K562 (cell line): ENCODE data around the gene MAPT. TPM values are rescaled to one million over a fixed set of nuclear protein-coding genes. Genes with fewer than 3 reads are reported as not detected.

ENCODE experiments used
- ATAC-seq: fragments of 200-7000 bp; cut with Tn5 transposase; 3 replicates; pipeline ENCODE4 v1.9.1; 2020; ENCODE audit warnings: moderate library complexity
- BruUV-seq: library from RNA; stranded (reverse); fragments of 400-500 nt; replicated peaks from 2 replicates; lab custom pipeline; 2021; lab: Mats Ljungman, UMichigan
- CTCF ChIA-PET: fragments of 300-600 bp; formaldehyde crosslinking; extraction: SDS; loops from one replicate; lab custom pipeline; 2021; ENCODE audit warnings: low intra/inter-chr PET ratio; lab: Yijun Ruan, JAX
- POLR2A ChIA-PET: fragments of 300-600, 350-650 bp; sonication (Branson Sonifier 250); formaldehyde crosslinking; extraction: SDS; loops from one replicate; lab custom pipeline; 2021; ENCODE audit warnings: antibody characterized with exemption, inconsistent platforms; lab: Yijun Ruan, JAX
- DNase-seq, 4 experiments: peaks; one replicate each; pipeline versions ENCODE4 v3.0.0 to v3.0.0-alpha.2; 2011 to 2018; ENCODE audit warnings: low spot score in 3 of 4, mixed read lengths in 3 of 4; ENCODE audit errors: extremely low read depth in 1 of 4
- FAIRE-seq: peaks from 2 replicates; lab custom pipeline; 2011; peaks lifted over from hg19 to GRCh38; lab: Jason Lieb, UNC
- H2AFZ ChIP-seq: 2 replicates; pipeline ENCODE4 v1.6.0; 2011; ENCODE audit warnings: low read depth, low read length, control low read depth, inconsistent platforms
- H3K27ac ChIP-seq: fragments of 200-600 bp; 3 replicates; pipeline ENCODE4 v1.8.0; 2011; ENCODE audit warnings: low read depth, mild to moderate bottlenecking, control low read depth, inconsistent platforms, low read length, moderate library complexity, mixed read lengths; ENCODE audit errors: extremely low read depth
- H3K27me3 ChIP-seq, 2 experiments: fragments of 300-600 bp in 1 of 2; 2 replicates in 1 of 2; 3 replicates in 1 of 2; pipeline versions ENCODE4 v1.6.0 to v1.8.0; 2011; ENCODE audit warnings: inconsistent platforms in 2 of 2, low read length in 2 of 2, mild to moderate bottlenecking in 1 of 2, mixed read lengths in 1 of 2, moderate library complexity in 1 of 2; ENCODE audit not compliant: control insufficient read depth in 2 of 2, insufficient read depth in 2 of 2
- H3K36me3 ChIP-seq: fragments of 300-600 bp; 3 replicates; pipeline ENCODE4 v1.8.0; 2011; ENCODE audit warnings: mild to moderate bottlenecking, low read length, inconsistent platforms; ENCODE audit not compliant: control insufficient read depth, insufficient read depth
- H3K4me1 ChIP-seq, 2 experiments: fragments of 200-600 bp in 1 of 2; replicated peaks in 1 of 2; 2 replicates in 1 of 2; 3 replicates in 1 of 2; pipeline versions ENCODE4 v1.5.1 to v1.8.0; 2011; ENCODE audit warnings: inconsistent platforms in 2 of 2, low read length in 2 of 2, mild to moderate bottlenecking in 1 of 2, mixed read lengths in 1 of 2, moderate library complexity in 1 of 2; ENCODE audit not compliant: control insufficient read depth in 2 of 2, insufficient read depth in 2 of 2
- H3K4me2 ChIP-seq: 2 replicates; pipeline ENCODE4 v1.6.1; 2011; ENCODE audit warnings: low read length, control low read depth, inconsistent platforms, mixed read lengths; ENCODE audit not compliant: insufficient read depth
- H3K4me3 ChIP-seq: fragments of 200-600 bp; sonication (generic), shearing (Covaris generic); 2 replicates; pipeline ENCODE4 v1.5.1; 2016; ENCODE audit warnings: control low read depth, inconsistent platforms
- H3K79me2 ChIP-seq: fragments of 200-600 bp; 3 replicates; pipeline ENCODE4 v1.8.0; 2011; ENCODE audit warnings: low read length, inconsistent platforms; ENCODE audit not compliant: control insufficient read depth, insufficient read depth
- H3K9ac ChIP-seq, 2 experiments: 2 replicates each; pipeline versions ENCODE4 v1.6.0 to v1.6.1; 2011; ENCODE audit warnings: low read depth in 2 of 2, low read length in 2 of 2, control low read depth in 1 of 2, inconsistent platforms in 1 of 2, mild to moderate bottlenecking in 1 of 2, mixed read lengths in 1 of 2; ENCODE audit not compliant: insufficient read depth in 1 of 2
- H3K9me1 ChIP-seq: one replicate; pipeline ENCODE4 v1.6.0; 2011; ENCODE audit warnings: inconsistent platforms, mild to moderate bottlenecking, low read length, moderate library complexity; ENCODE audit not compliant: control insufficient read depth, insufficient read depth
- H3K9me3 ChIP-seq: replicated peaks from 2 replicates; pipeline ENCODE4 v1.5.1; 2011; ENCODE audit warnings: low read depth, low read length, inconsistent platforms; ENCODE audit not compliant: control insufficient read depth, insufficient read depth
- H4K20me1 ChIP-seq: replicated peaks from 2 replicates; pipeline ENCODE4 v1.6.1; 2011; ENCODE audit warnings: low read length, inconsistent platforms, mixed read lengths; ENCODE audit not compliant: control insufficient read depth, insufficient read depth
- BCOR ChIP-seq: fragments of 450-650 bp; IDR thresholded peaks from 2 replicates; pipeline ENCODE4 v1.6.1; 2016
- BRF1 ChIP-seq: IDR thresholded peaks from 3 replicates; pipeline ENCODE4 v1.6.1; 2011; ENCODE audit warnings: borderline replicate concordance, mild to moderate bottlenecking; ENCODE audit not compliant: insufficient read length; ENCODE audit errors: extremely low read depth
- CHD4 ChIP-seq: fragments of 200-600 bp; sonication (generic); IDR thresholded peaks from 3 replicates; pipeline ENCODE4 v1.6.1; 2012; ENCODE audit warnings: low read depth, mild to moderate bottlenecking, mixed read lengths, low read length, inconsistent platforms; ENCODE audit not compliant: insufficient read depth, insufficient replicate concordance, poor library complexity, severe bottlenecking
- CREB5 ChIP-seq: fragments of 250-450 bp; sonication (Bioruptor Pico); IDR thresholded peaks from 2 replicates; pipeline ENCODE4 v1.5.0; 2020; ENCODE audit warnings: mild to moderate bottlenecking
- ESRRA ChIP-seq: fragments of 450-650 bp; IDR thresholded peaks from 2 replicates; pipeline ENCODE4 v1.6.1; 2014; ENCODE audit warnings: low read depth, mild to moderate bottlenecking, moderate library complexity, borderline replicate concordance
- GTF2F1 ChIP-seq: IDR thresholded peaks from 2 replicates; pipeline ENCODE4 v1.6.1; 2011; ENCODE audit warnings: low read depth, low read length, improper control_type of control experiment
- HDAC6 ChIP-seq: IDR thresholded peaks from 2 replicates; pipeline ENCODE4 v1.6.1; 2012; ENCODE audit warnings: low read depth, mild to moderate bottlenecking, control low read depth, inconsistent platforms, low read length, moderate library complexity
- HEY1 ChIP-seq: fragments of 250-450 bp; sonication (Bioruptor Pico); IDR thresholded peaks from 2 replicates; pipeline ENCODE4 v1.5.0; 2020; ENCODE audit warnings: mild to moderate bottlenecking, moderate library complexity, borderline replicate concordance
- KLF13 ChIP-seq: fragments of 450-650 bp; IDR thresholded peaks from 2 replicates; pipeline ENCODE4 v1.6.1; 2016; ENCODE audit warnings: missing genetic modification characterization, low read depth, mild to moderate bottlenecking, missing compliant biosample characterization, moderate library complexity, borderline replicate concordance
- LARP7 ChIP-seq: fragments of 450-650 bp; IDR thresholded peaks from 2 replicates; pipeline ENCODE4 v1.6.1; 2016
- MAFG ChIP-seq: fragments of 450-650 bp; conservative IDR thresholded peaks from 2 replicates; pipeline ENCODE4 v1.6.1; 2016; ENCODE audit warnings: missing genetic modification characterization, missing compliant biosample characterization
- NFYB ChIP-seq: IDR thresholded peaks from 2 replicates; pipeline ENCODE4 v1.6.1; 2011; ENCODE audit warnings: mild to moderate bottlenecking, moderate library complexity; ENCODE audit not compliant: insufficient read length; ENCODE audit errors: extremely low read depth
- OTX1 ChIP-seq: fragments of 450-650 bp; formaldehyde crosslinking; IDR thresholded peaks from 2 replicates; pipeline ENCODE4 v1.4.0; 2022; ENCODE audit warnings: mild to moderate bottlenecking
- PATZ1 ChIP-seq: fragments of 250-450 bp; sonication (Bioruptor Pico); IDR thresholded peaks from 2 replicates; pipeline ENCODE4 v1.5.0; 2020; ENCODE audit warnings: mild to moderate bottlenecking, borderline replicate concordance
- POLR3A ChIP-seq: IDR thresholded peaks from 2 replicates; pipeline ENCODE4 v1.6.1; 2011; ENCODE audit warnings: borderline replicate concordance, mild to moderate bottlenecking, moderate library complexity; ENCODE audit not compliant: insufficient read length, insufficient read depth; ENCODE audit errors: extremely low read depth
- RBM25 ChIP-seq: fragments of 200-400 bp; formaldehyde crosslinking; IDR thresholded peaks from 2 replicates; pipeline ENCODE4 v1.6.1; 2018; ENCODE audit warnings: low read length, low read depth, moderate library complexity; ENCODE audit not compliant: severe bottlenecking
- SETDB1 ChIP-seq: IDR thresholded peaks from one replicate; pipeline ENCODE4 v1.6.1; 2012; ENCODE audit warnings: low read length, control low read depth, inconsistent platforms
- ZBED1 ChIP-seq: IDR thresholded peaks from 2 replicates; pipeline ENCODE4 v1.6.1; 2014
- ZKSCAN8 ChIP-seq: fragments of 200-800 bp; sonication (Bioruptor generic); IDR thresholded peaks from 2 replicates; pipeline ENCODE4 v1.6.1; 2016; ENCODE audit warnings: missing genetic modification characterization, missing compliant biosample characterization
- ZNF134 ChIP-seq: fragments of 250-450 bp; sonication (Bioruptor Pico); conservative IDR thresholded peaks from 2 replicates; pipeline ENCODE4 v1.4.0; 2020
- ZNF444 ChIP-seq: fragments of 250-450 bp; sonication (Bioruptor Pico); IDR thresholded peaks from 2 replicates; pipeline ENCODE4 v1.4.0; 2020; ENCODE audit warnings: mild to moderate bottlenecking, moderate library complexity
- ZSCAN32 ChIP-seq: fragments of 450-650 bp; formaldehyde crosslinking; IDR thresholded peaks from 2 replicates; pipeline ENCODE4 v1.4.0; 2020; ENCODE audit warnings: mild to moderate bottlenecking, moderate library complexity
- WGBS: fragments of 100-300 bp; shearing (Covaris generic); methylation state at CpG from one replicate; pipeline ENCODE4 v1.1.6; 2016; ENCODE audit warnings: low coverage, mixed read lengths; ENCODE audit not compliant: insufficient coverage; ENCODE audit errors: missing lambda C conversion rate; 5-methylcytosine and 5-hydroxymethylcytosine counted together
- in situ Hi-C: fragments of 300-500 bp; cut with MboI; formaldehyde crosslinking; loops from 4 replicates; pipeline ENCODE4 v1.15.0; 2018; ENCODE audit warnings: inconsistent platforms, mixed read lengths
- intact Hi-C: fragments of 100-400 bp; cut with micrococcal nuclease; formaldehyde crosslinking; loops from 2 replicates; pipeline ENCODE4 v1.14.2; 2022
- polyA plus RNA-seq, 8 experiments: library from polyadenylated mRNA; depleted of rRNA in 4 of 8; stranded (reverse) in 5 of 8; unstranded in 3 of 8; fragments of >200 nt; fragmentation: Nextera tagmentation in 2 of 8; fragmentation: Illumina TruSeq in 1 of 8; extraction: Ambion mirVana in 2 of 8; extraction: Trizol in 1 of 8; gene quantifications; 2 replicates each; pipeline versions ENCODE4 v1.2.1 to v1.2.3, GENCODE V29; 2011 to 2014; ENCODE audit warnings: inconsistent platforms in 1 of 8, missing spikeins in 1 of 8
- total RNA-seq, 7 experiments: library from RNA; depleted of rRNA in 6 of 7; stranded (reverse); fragments of >200 nt in 6 of 7; fragmentation: Illumina TruSeq in 2 of 7; extraction: Trizol in 2 of 7; gene quantifications; 2 replicates each; pipeline versions ENCODE4 v1.2.1 to v1.2.3, GENCODE V29; 2011 to 2021; ENCODE audit warnings: low replicate concordance in 1 of 7

MAPT gene
- total and polyA plus RNA-seq, 9 of the 15 experiments (the other 6 are each of a cell fraction or from before 2014, with no cell fraction given) = 0.04 to 1.1 (median 0.36) TPM

DNA sequence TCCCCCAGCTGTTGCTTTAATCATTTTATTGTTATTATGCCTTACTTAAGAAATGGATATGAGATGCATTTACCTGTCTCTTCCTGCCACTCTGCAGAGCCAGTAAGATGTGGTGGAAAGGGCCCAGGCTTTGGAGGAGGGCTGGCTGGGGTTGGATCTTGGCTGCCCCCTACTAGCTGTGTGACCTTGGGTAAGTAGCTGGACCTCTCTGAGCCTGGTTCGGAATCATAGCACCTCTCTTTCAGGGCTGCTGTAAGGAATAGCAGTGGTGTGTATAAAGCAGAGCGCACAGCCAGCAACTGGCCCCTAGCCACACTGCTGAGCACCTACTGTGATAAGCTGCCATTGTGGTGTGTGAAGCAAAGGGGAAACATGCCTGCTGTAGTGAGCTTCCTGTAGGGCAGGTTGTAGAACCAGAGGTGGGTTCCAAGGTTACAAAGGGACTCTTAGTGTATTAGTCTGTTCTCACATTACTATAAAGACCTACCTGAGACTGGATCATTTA lies 23.9 kb downstream of the MAPT start:
- Histone ChIP-seq H4K20me1 (peaks cover 9% of the 10 kb centered on the region; the same call in 1 of the 2 replicates), H3K9me1 (peaks cover 5% of the 10 kb centered on the region), H3K4me1 (peaks cover 0 to 4% of the 10 kb centered on the region in 2 experiments; a peak in 2 of 5 replicates), H2AFZ (no peak overlapping the region), H3K9me3 (no peaks in the 10 kb centered on the region), H3K79me2 (no peaks in the 10 kb centered on the region), H3K27ac (no peak overlapping the region), H3K9ac (no peak overlapping the region), H3K27me3 (peaks cover 28 to 59% of the 10 kb centered on the region in 2 experiments; a peak in 4 of 5 replicates), H3K4me2 (no peak overlapping the region), H3K36me3 (no peaks in the 10 kb centered on the region), H3K4me3 (no peak overlapping the region)
- CTCF ChIA-PET = no interaction called here
- in situ Hi-C loops = no loop called here
- FAIRE-seq (no peak), ATAC-seq (no peak), DNase-seq (no peak)
- BruUV-seq = no TSS peak
- WGBS = 18% methylated on average over 2 of the region's 2 CpGs
- intact Hi-C loops = no loop called here
- POLR2A ChIA-PET = interaction anchor here (0.6 to 0.7 kb wide), 2 partner anchors 17 to 900 kb away, joined by 3 read pairs; no protein-coding TSS in a partner anchor
- TF ChIP-seq LARP7 (no peak), PATZ1 (CRISPR knock-in tag) (no peak), POLR3A (no peak), ZKSCAN8 (no peak), ZNF134 (CRISPR knock-in tag) (no peak), NFYB (no peak), KLF13 (tag) (no peak), CREB5 (CRISPR knock-in tag) (no peak), MAFG (tag) (no peak), ZNF444 (no peak), ZSCAN32 (no peak), HDAC6 (no peak), SETDB1 (no peak), HEY1 (no peak), GTF2F1 (no peak), ZBED1 (no peak), BCOR (0 out of 2 replicates have a peak, but pooled peaks have one; percentile 24), ESRRA (no peak), RBM25 (peak; percentile 83), BRF1 (no peak), CHD4 (no peak), OTX1 (CRISPR knock-in tag) (no peak)
